ENCODE measurements around the gene MEI1.

The MEI1 gene

DNA sequence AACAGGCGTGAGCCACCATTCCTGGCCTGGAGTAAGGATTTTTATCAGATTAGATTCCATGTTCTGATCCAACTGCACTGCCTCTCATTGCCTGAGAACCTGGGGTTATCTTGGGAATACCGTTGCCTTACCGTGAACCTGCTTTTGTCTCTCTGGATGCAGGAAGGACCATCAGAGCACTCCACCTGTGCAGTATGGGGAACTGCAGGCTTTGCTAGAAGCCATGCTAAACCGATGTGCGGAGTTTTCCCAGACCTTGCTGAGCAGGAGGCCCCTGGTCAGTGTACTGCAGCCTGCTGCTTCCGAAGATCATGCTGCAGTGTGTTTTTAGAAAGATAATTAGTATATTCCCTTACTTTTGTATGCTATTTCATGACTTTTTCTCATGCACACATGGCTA, 43.6 kb downstream of the MEI1 start:
- DNase-seq (ENCODE audit: low read depth), result no peak

DNA sequence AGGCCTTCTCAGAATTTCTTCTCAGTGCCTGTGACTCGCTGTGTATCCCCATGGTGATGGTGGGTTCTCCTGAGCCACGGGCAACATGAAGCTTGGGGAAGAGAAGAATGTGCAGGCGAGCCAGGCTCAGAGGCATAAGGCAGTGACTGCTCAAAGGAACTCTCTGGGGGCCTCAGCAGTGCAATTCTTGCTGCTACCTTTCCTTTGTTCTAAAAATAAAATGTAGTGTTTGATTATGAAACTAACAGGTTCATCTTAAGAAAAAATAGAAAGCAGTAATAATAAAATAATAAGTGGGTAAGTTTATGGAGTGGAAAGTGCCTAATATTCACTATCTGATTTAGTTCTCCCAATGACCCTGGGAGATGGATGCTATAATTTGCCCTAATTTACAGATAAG, 46.7 kb downstream of the MEI1 start:
- DNase-seq (ENCODE audit: low read depth), result no peak

DNA sequence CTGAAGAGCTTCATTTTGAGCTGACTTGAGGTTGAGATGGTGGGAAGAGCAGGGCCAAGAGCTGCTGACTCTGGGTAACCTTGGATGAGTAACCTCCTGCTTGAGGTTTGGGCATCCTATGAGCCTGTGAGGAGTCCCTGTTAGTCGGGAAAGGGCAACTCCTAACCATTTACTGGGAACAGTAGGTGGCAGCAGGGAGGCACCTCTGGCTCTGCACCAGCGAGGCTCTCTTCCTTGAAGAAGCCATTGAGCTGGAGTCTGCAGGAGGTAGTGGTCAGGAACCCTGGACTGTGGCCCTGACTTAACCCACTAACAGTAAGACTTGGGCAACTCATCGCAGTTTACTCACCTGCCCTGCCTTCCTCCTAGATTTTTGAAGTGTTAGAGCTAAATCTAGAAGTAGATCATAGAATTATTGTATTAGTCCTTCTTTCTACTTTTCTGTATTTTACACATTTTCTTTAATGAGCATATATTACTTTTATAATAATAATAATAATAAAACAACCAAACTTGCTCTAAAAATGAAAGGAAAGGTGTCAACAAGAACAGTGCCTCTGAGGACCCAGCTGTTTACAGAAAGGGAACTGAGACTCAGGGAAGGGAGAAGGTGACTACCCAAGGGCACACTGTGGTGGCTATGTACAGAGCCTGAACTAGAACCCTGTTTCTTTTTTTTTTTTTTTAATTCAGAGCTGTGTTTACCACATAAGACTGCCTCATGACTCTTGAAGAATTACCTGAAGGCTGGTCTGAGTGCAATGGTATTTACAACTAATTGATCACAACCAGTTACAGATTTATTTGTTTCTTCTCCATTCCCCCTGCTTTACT, 47.5 kb downstream of the MEI1 start:
- peak; percentile 17 for DNase-seq (ENCODE audit: low read depth)

DNA sequence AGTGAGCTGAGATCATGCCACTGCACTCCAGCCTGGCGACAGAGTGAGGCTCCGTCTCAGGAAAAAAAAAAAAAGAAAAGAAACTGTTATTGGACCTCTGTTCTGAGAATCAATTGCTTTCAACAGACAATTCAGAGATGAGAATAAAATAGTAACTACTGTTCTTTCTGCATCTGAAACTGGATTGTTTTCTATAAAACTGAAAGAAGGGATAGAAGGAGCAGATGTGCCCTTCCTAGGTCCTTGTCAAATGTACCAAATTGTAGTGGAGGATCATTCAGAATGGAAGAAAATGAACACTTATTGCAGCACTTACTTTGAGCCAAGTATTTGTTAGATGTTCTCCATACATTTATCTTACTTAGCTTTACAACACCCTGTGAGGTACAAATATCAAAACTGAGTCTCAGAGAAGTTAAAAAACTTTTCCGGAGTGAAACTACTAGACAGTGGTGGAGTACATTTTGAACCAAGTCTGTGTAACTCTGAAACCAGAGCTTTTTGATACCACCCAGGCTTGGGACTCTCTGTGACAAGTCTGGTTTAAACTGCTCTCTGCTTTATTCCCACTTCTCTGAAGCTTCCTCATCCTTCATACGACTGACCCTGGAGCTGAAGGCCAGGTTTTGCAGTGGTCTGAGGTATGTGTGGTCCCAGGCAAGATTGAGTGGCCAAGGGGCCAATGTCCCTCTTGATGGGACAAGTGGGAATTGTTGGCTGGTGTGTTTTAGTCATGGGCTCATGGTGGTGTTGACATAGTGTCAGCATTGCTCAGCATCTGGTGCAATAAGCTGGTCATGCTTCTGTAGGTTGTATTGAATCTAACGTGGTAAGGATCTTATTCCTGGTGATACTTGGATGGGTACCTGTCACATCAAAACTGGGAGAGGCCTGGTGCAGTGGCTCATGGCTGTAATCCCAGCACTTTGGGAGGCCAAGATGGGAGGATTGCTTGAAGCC, 53.0 kb downstream of the MEI1 start:
- DNase-seq (ENCODE audit: low read depth), result no peak

DNA sequence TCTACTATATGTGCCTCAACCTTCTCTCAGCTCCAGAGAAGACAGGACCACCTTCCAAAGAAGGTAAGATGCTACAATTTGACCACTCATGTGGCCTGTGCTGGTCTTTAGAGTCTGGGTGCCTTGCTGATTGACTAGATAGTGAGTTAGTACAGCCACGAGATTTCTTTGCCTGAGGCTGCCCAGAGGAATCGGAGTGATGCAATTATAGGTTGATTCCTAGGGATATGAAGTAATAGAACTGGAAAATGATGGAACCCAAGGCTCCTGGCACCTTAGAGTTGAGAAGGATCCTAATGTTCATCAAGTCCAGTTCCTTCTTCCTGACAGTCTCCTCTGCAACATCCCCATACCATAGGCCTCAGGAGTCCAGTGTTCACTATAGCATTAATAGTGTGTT, 54.7 kb downstream of the MEI1 start:
- no peak for DNase-seq (ENCODE audit: low read depth)

DNA sequence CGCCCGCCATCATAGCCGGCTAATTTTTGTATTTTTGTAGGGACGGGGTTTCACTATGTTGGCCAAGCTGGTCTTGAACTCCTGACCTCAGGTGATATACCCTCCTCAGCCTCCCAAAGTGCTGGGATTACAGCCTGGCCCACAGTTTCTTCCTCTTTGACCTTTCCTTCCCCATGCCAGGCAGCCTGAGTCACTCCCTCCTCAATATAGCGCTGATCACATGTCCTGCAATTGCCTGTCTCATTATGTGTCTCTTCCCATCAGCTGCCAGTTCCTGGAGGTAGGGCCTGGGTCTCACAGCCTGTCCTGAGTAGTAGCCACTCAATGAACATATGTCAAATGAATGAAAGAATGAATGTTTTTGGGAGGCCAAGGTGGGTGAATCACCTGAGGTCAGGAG, 58.2 kb downstream of the MEI1 start:
- DNase-seq (ENCODE audit: low read depth), result no peak

DNA sequence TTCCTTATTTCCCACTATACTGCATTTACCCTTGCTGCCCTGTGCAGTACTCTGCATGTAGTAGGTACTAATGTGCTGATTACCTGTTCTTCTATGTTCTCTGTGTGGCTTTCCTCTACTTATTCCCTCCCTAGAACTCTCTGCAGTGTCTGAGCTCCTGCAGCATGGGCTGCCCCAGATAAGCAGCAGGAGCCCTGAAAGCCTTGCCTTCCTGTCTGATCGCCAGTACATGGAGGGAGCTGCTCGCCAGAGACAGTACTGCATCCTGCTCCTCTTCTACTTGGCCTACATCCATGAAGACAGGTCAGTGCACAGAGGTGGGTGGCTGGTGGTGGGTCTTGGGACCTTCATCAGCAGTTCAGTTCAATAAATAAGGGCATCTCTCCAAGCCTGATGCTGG, 58.9 kb downstream of the MEI1 start:
- no peak for DNase-seq (ENCODE audit: low read depth)

DNA sequence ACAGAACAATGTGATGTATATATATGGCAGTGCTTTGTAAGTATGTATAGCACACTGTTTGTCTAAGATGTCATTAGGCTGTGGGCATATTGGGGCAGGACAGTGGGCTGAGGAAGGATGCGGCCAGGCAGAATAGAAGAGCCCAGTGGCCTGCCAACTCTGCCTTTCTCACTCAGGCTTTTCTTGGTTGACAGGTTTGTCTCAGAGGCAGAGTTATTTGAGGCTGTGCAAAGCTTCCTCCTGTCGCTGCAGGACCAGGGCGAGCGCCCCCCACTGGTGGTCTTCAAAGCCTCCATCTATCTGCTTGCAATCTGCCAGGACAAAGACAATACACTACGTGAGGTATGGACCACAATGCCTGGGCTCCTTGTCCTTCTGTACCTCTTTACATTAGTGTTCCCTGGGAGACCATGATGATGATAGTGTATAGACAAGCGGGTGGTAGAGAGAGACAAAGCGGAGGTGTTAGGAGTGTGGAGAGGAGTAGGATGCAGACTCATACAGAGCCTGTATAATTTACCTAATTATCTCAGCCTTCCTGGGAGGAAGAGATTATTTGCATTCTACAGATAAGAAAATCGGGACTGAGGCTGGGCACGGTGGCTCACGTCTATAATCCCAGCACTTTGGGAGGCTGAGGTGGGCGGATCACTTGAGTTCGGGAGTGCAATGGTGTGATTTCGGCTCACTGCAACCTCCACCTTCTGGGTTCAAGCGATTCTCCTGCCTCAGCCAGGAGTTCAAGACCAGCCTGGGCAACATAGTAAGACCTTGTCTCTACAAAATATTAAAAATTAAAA, 63.9 kb downstream of the MEI1 start:
- no peak for DNase-seq (ENCODE audit: low read depth)

DNA sequence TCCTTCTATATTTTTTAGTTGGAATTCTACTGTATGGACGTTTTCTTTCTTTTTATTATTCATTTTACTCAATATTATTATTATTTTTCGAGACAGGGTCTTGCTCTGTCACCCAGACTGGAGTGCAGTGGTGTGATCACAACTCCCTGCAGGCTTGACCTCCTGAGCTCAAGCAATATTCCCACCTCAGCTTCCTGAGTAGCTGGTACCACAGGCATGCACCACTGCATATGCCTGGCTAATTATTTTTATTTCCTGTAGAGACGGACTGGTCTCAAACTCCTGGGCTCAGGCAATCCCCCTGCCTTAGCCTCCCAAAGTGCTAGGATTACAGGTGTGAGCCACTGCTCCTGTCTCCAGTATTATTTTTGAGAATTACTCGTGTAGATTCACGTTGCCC, 67.2 kb downstream of the MEI1 start:
- no peak for DNase-seq (ENCODE audit: low read depth)

DNA sequence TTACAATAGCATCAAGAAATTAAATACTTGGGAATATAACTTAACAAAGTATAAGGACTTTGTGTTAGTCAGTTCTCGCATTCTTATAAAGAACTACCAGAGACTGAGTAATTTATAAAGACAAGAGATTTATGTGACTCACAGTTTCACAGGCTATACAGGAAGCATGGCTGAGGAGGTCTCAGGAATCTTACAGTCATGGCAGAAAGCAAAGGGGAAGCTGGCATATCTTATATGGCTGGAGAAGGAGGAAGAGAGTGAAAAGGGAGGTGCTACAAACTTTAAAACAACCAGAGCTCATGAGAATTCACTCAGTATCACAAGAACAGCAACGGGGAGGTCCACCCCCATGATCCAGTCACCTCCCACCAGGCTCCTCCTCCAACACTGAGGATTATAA, 69.1 kb downstream of the MEI1 start:
- DNase-seq (ENCODE audit: low read depth), result no peak

DNA sequence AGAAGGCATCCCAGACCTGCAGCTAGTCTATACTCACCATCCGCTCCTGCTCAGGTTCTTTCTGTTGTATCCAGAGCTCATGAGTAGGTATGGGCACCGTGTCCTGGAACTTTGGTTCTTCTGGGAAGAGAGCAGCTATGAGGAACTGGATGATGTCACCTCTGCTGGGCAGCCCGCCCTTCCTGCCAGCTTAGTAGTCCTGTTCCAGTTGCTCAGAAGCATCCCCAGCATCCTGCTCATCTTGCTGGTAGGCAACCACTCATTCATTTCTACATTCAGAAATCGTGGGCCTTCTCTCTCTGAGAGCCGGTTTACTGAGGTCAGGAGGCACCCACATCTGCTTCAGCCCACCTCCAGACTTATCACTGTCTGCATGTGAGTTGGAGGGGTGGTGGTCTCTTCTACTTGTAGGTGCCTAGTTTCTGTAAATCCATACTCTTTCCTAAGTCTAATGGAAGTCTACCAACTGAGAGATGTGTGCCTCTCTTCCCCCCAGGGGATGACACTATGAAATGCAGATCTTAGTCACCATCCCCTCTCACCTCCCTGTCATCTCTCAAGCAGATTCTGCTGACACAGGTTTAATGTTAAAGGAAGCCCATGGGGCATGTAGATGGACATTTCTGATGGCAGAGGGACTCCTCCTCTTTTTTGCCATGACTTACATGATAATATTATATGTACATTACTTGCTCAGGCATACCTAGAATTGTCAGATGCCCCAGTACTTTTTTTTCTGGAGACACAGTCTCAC, 71.6 kb downstream of the MEI1 start:
- no peak for DNase-seq (ENCODE audit: low read depth)

DNA sequence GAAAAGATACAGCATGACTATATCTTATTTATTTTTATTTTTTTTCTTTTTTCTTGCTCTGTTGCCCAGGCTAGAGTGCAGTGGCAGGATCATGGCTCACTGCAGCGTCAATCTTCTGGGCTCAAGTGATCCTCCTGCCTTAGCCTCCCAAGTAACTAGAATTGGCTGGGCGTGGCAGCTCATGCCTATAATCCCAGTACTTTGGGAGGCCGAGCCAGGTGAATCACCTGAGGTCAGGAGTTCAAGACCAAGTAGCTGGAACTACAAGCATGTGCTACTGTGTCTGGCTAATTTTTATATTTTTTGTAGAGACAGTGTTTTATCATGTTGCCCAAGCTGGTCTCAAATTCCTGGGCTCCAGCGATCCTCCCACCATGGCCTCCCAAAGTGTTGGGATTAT, 72.9 kb downstream of the MEI1 start:
- DNase-seq (ENCODE audit: low read depth), result no peak

DNA sequence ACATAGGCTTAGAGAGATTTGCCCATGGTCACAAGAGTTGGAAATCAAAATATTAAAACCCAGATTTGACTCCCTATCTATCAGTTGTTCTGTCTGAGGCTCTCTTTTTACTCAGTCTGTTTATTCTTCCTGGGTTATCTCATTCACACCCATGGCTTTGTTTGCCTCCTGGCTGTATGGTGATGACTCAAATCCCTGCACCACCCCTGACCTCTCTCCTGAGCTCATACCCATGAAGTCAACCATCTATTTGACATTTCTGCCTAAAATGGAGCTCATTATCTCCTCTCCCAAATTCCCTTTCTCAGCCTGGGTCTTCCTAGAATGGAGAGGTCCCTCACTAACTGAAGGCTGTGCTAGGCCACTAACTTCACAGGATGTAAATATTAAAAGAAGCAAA, 73.3 kb downstream of the MEI1 start:
- no peak for DNase-seq (ENCODE audit: low read depth)

DNA sequence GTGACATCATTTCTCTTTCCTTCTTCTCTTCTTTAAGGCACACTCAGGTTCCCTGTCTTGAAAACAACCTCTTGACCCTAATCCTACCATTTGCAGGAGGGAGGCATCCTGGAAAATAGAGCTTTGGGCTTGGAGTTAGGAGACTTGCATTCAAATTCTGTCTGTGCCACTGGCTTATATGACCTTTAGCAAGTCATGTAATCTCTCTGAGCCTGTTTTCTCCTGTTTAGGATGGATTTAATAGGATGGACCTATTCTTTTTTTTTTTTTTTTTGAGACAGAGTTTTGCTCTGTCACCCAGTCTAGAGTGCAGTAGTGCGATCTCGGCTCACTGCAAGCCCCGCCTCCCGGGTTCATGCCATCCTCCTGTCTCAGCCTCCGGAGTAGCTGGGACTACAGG, 76.0 kb downstream of the MEI1 start:
- DNase-seq (ENCODE audit: low read depth), result no peak

DNA sequence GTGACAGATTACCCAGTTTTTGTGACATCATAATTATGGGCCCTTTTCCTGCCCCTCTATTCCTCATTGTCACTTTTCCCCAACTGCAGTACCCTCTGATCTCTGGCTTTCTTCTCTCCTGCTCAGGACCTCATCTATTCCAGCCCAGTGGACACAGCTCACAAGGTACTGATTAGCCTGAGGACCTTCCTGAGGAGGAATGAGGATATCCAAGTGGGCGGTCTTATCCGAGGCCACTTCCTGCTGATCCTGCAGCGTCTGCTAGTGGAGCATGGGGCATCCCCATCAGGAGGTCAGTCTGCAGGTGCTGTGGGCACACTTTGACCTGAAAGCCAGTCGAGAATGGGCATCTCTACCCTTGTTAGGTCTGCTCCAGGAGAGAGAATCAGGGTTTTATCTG, 76.7 kb downstream of the MEI1 start:
- no peak for DNase-seq (ENCODE audit: low read depth)

DNA sequence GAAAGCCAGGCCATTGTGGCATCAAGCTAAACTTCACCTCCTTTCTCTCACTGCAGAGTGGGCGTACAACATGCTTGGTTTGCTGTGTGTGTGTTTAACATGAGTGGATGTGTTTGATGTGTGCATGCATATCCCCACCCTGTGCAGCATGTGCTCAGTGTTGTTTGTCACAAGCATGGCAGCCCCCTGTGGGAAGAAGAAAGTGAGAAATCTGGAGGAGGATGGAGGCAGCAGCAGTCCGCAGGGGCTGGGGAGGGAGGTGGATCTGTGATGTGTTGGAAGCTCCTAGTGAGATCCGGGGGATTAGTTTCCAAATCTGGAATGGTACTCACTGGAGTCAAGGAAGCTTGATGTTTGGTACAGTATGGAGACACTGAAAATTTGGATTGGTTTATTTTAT, 77.1 kb downstream of the MEI1 start:
- no peak for DNase-seq (ENCODE audit: low read depth)

DNA sequence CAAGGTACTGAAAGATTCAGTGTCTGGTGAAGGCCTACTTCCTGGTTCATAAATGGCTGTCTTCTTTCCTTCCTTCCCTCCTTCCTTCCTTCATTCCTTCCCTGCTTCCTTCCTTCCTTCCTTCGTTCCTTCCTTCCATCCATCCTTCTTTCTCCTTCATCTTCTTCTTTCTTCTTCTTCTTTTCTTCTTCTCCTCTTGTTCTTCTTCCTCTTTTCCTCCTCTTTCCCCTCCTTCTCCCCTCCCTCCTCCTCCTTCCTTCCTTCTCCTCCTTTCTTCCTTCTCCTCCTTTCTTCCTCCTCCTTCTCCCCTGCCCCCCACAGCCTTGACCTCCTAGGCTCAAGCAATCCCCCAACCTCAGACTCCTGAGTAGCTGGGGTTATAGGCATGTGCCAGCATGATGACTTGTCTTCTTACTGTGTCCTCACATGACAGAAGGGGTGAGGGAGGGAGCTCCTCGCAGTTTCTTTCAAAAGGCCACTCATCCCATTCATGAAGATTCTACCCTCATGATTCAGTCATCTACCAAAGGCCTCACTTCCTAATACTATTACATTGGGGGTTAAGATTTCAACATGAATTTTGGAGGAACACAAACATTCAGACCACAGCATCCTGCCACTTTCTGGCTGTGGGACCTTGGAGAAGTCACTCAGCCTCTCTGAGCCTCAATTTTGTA, 78.6 kb downstream of the MEI1 start:
- DNase-seq (ENCODE audit: low read depth), result no peak

DNA sequence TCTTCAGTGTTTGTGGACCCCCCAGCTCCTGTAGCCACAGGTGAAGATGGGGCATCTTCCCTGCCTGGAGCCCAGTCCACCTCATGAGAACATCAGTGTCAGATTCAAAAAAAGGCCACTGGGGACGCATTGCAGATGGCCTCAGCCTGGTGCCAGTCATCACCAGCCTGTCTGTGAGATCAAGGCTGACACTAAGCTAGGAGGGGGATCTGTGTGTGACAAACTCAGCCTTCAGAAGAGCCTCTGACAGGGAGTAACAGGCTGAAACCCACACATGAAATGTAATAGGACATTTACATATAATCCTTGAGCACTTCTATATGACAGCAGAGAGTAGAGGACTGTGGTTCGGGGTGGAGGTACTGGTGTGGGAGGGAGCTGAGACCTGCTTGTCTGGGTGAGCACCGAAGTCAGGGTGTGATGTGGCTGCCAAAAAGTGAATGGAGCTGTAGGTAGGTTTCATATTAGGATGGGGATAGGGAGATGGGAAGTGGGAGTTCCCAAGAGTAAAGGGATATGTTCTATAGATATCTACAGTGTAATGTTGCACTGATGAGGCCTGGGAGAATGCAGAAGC, 80.7 kb downstream of the MEI1 start:
- DNase-seq (ENCODE audit: low read depth), result no peak

DNA sequence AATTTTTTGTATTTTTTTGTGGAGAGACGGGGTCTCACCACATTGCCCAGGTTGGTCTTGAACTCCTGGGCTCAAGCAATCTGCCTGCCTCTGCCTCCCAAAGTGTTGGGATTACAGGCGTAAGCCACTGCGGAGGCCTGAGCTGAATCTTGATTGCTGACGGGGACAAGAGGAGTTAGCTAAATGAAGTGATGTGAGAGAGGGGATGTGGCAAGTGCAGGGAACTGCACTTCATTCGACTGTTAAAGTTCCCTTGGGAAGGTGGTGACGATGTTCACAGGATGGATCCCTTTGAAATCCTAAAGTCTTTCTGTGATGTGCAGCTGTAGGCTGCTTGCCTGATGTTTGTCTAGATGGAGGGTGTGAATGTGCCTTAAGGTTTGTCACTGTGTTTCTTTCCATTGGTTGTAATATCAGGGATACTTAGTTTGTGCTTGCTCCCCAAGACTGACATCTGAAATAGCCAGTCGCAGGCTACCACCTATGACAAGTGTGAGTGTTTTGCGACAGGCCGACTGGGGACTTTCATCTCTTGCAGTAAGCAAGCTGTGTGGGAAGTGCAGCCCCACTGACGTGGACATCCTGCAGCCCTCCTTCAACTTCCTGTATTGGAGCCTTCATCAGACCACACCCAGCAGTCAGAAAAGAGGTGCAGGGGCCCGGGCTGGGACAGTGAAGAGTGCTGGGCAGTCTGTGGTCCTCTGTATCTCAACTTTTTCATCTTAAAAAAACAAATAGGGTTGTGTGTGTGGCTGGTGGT, 81.6 kb downstream of the MEI1 start:
- peak; percentile 74 for DNase-seq (ENCODE audit: low read depth)

DNA sequence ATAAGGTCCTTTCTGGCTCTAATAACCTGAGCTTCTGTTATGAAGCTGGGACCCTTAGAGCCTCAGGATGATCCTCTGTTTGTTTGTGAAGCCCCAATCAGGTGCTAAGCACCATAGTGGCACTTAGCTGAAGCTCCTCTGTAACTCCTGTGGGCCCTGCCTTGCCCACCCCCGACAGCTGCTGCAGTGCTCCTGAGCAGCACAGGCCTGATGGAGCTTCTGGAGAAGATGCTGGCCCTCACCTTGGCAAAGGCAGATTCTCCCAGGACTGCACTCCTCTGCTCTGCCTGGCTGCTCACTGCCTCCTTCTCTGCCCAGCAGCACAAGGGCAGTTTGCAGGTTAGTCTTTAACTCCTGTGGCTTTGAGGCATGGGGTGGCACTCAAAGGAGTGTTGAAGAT, 82.2 kb downstream of the MEI1 start:
- no peak for DNase-seq (ENCODE audit: low read depth)
